ENCODE results near the gene LIN28B.

The LIN28B gene

DNA sequence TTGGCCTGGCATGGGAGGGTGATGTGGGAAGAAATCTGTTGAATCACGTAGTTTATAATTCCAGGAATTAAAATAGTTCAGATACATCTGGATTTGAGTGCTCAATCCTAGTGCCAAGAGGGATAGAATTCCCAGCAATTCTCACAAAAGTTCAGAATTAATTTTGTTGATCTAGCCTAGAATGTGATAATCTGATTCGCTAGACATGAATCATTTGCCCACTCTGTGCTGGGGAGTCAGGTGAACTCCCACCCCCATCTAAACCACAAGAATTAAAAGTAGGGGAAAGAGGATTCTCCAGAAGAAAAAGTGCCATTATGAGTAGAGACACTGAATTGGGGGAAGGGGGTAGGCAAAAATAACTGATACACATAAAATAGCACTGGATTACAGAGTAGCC lies 85.0 kb downstream of the LIN28B start:
- Mint-ChIP-seq H3K36me3 (ENCODE audit: insufficient read depth) (no peaks in the 10 kb centered on the region), H3K27ac (no peak overlapping the region), H3K9me3 (no peaks in the 10 kb centered on the region), H3K4me1 (ENCODE audit: low read depth in 2 of 2) (no peaks in the 10 kb centered on the region), H3K4me3 (no peak overlapping the region), H3K27me3 (peaks cover 21 to 30% of the 10 kb centered on the region in 2 donors)
- DNase-seq, result no peak
- no peak for ATAC-seq (replicated peaks)

DNA sequence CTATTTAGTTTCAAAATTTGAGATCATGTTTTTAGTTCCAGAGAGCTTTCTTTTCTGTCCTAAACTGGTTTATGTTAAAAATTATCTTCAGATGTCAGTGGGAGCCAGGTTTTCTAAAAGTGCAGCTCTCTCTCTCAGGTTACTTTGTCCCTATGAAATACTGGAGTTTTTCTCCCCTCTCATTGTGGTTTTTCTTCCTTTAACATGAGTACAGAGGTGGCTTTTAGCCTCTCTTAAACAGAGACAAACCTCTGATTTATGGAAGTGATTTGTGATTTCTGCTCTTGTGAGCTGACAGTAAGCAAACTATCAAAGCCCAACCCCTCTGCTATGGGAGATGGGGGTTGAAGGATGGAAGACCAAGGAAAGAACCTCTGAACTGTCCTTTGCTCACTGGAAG lies 85.7 kb downstream of the LIN28B start:
- no peak overlapping the region for H3K4me3 Mint-ChIP-seq
- H3K27ac Mint-ChIP-seq, result no peak overlapping the region
- ATAC-seq (replicated peaks) (no peak), DNase-seq (no peak)
- H3K4me1 Mint-ChIP-seq (ENCODE audit: low read depth in 2 of 2), result no peaks in the 10 kb centered on the region
- no peaks in the 10 kb centered on the region for H3K9me3 Mint-ChIP-seq
- H3K27me3 Mint-ChIP-seq, result peaks cover 21 to 27% of the 10 kb centered on the region in 2 donors
- H3K36me3 Mint-ChIP-seq (ENCODE audit: insufficient read depth), result no peaks in the 10 kb centered on the region

- Mint-ChIP-seq H3K27ac (no peak overlapping the region), H3K4me1 (ENCODE audit: low read depth in 2 of 2) (no peaks in the 10 kb centered on the region), H3K9me3 (no peaks in the 10 kb centered on the region), H3K27me3 (peaks cover 24 to 30% of the 10 kb centered on the region in 2 donors), H3K36me3 (ENCODE audit: insufficient read depth) (no peaks in the 10 kb centered on the region), H3K4me3 (no peak overlapping the region)
- ATAC-seq (replicated peaks) (no peak), DNase-seq (no peak)
Observed at GRCh38 chr6:105043979-105044378, 87.1 kb downstream of the LIN28B start.

DNA sequence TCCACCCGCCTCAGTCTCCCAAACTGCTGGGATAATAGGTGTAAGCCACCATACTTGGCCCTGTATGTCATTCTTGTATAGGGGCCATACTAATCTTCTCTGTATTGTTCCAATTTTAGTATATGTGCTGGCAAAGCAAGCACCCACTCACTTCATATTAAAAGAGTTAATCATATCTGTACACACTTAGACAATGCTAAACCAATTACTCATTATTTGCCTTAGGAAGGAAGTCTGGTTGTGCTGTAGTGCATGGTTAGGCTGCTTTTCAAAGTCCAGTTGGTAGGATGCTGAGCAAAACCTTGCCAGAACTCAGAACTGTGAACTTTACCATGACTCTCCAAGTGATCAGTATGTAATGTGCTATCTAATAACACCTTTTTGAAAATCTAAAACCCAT lies 88.6 kb downstream of the LIN28B start:
- no peak for DNase-seq
- H3K27ac Mint-ChIP-seq, result no peak overlapping the region
- no peak for ATAC-seq (replicated peaks)
- no peaks in the 10 kb centered on the region for H3K36me3 Mint-ChIP-seq (ENCODE audit: insufficient read depth)
- no peaks in the 10 kb centered on the region for H3K9me3 Mint-ChIP-seq
- no peak overlapping the region for H3K4me3 Mint-ChIP-seq
- peaks cover 32 to 34% of the 10 kb centered on the region in 2 donors for H3K27me3 Mint-ChIP-seq
- no peaks in the 10 kb centered on the region for H3K4me1 Mint-ChIP-seq (ENCODE audit: low read depth in 2 of 2)

DNA sequence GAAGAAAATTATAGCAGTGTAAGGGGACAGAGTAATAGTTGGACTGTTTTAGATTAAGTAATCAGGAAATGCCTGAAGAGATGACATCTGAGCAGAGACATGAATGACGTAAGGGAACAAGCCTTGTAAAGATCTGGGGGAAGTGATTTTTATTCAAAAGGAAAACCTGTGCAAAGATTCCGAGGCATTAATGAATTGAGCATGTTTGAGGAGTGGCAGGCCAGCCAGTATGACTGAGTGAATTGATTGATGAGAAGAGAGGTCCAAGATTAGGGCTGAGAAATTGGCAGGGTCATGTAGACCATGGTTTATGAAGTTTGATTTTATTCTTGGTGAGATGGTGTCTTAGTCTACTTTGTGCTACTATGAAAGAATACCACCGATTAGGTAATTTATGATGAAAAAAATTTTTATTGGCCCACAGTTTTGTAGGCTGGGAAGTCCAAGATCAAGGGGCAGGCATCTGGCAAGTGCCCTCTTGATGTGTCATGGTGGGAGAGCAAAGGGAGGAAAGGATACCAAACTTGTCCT lies 95.1 kb downstream of the LIN28B start:
- Mint-ChIP-seq H3K4me1 (ENCODE audit: low read depth in 2 of 2) (no peaks in the 10 kb centered on the region), H3K36me3 (ENCODE audit: insufficient read depth) (no peaks in the 10 kb centered on the region), H3K27ac (no peak overlapping the region), H3K27me3 (peaks cover 38 to 40% of the 10 kb centered on the region in 2 donors), H3K4me3 (no peak overlapping the region), H3K9me3 (no peaks in the 10 kb centered on the region)
- ATAC-seq (replicated peaks) (no peak), DNase-seq (no peak)

DNA sequence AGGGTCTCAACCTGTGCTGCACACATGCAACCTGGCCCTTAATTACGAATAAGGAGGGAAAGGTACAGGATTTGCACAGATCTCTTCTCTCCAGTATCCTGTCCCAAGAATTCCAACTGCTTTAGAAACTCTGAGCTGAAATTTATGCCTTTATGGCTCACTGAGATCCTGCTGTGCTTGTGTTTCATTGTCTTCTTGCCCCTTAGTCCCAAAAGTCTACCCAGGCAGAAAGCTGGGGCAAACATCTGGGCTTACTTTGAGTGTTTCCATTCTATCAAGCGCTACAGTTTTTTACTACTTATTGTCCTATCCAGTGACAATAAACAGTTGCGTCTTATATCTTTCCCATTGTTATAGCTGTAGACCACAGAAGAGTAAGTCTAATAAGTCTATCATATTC lies 99.7 kb downstream of the LIN28B start:
- Mint-ChIP-seq H3K9me3 (no peaks in the 10 kb centered on the region), H3K4me1 (ENCODE audit: low read depth in 2 of 2) (no peaks in the 10 kb centered on the region), H3K27ac (no peak overlapping the region), H3K4me3 (no peak overlapping the region), H3K36me3 (ENCODE audit: insufficient read depth) (no peaks in the 10 kb centered on the region), H3K27me3 (peaks cover 34 to 50% of the 10 kb centered on the region in 2 donors)
- DNase-seq, result no peak
- ATAC-seq (replicated peaks), result no peak

DNA sequence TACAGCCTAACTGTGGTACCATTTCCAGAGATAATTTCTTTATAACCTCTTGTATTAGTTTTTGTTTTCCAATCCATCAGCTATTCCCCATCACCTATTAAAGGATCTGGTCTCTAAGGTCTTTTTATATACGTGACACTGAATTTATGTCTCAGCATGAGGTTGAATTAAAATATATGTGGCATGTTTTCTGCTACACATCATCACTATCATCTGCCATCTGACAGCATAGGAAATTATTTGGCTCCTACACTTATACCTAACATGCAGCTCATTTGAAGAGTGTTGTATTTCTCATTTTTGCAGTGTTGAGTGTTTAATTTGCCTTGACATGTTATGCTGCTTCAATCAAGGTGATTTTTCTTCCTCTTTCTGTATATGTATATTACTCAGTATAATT lies 100.3 kb downstream of the LIN28B start:
- Mint-ChIP-seq H3K27ac (no peak overlapping the region), H3K9me3 (no peaks in the 10 kb centered on the region), H3K4me3 (no peak overlapping the region), H3K4me1 (ENCODE audit: low read depth in 2 of 2) (no peaks in the 10 kb centered on the region), H3K36me3 (ENCODE audit: insufficient read depth) (no peaks in the 10 kb centered on the region), H3K27me3 (peaks cover 34 to 54% of the 10 kb centered on the region in 2 donors)
- no peak for ATAC-seq (replicated peaks)
- no peak for DNase-seq

- peaks cover 34 to 59% of the 10 kb centered on the region in 2 donors for H3K27me3 Mint-ChIP-seq
- ATAC-seq (replicated peaks), result no peak
- no peak overlapping the region for H3K4me3 Mint-ChIP-seq
- DNase-seq, result no peak
- no peak overlapping the region for H3K27ac Mint-ChIP-seq
- no peaks in the 10 kb centered on the region for H3K4me1 Mint-ChIP-seq (ENCODE audit: low read depth in 2 of 2)
- H3K36me3 Mint-ChIP-seq (ENCODE audit: insufficient read depth), result no peaks in the 10 kb centered on the region
- no peaks in the 10 kb centered on the region for H3K9me3 Mint-ChIP-seq
Observed at GRCh38 chr6:105058316-105058715, 101.4 kb downstream of the LIN28B start.

DNA sequence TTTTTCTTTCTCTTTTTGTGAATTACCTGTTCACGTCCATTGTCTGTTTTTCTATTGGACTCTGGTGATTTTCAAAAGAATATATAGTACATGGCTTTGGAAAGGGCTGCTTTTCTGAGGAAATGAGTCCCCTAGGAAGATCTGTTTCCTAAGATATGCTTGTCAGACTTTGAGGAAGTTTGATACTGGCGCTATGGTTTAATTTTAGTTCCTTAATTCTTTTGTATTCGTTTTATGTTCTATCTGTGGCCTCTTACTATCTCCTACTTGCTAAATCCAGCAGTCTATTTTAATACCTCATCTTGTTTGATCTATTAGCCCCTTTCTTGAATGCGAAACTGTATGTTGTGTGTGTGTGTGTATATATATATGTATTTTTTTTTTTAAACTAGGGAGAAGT lies 101.9 kb downstream of the LIN28B start:
- Mint-ChIP-seq H3K4me3 (no peak overlapping the region), H3K27ac (no peak overlapping the region), H3K27me3 (peaks cover 35 to 60% of the 10 kb centered on the region in 2 donors), H3K9me3 (no peaks in the 10 kb centered on the region), H3K36me3 (ENCODE audit: insufficient read depth) (no peaks in the 10 kb centered on the region), H3K4me1 (ENCODE audit: low read depth in 2 of 2) (no peaks in the 10 kb centered on the region)
- ATAC-seq (replicated peaks) (no peak), DNase-seq (no peak)

DNA sequence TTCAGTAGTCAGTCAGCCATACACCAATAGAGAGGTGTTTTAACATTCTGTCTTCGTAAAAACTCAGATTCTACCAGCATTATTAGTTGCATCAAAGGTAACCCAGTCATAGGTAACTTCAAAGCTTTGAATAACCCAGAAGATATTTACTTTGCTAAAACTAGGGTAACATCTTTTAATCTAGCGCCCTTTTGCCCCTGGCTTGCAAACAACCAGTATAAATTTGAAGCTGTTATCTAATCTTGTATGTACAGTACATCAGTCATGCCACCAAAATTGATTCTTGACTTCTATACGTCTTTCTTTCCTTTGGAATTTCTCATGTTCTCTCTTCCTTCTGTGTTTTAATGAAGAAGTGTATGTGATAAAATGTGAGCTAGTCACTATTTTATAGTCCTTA lies 109.3 kb downstream of the LIN28B start:
- no peak for DNase-seq
- H3K36me3 Mint-ChIP-seq (ENCODE audit: insufficient read depth), result no peaks in the 10 kb centered on the region
- no peak overlapping the region for H3K27ac Mint-ChIP-seq
- ATAC-seq (replicated peaks), result no peak
- H3K4me1 Mint-ChIP-seq (ENCODE audit: low read depth in 2 of 2), result no peaks in the 10 kb centered on the region
- H3K27me3 Mint-ChIP-seq, result peaks cover 51 to 63% of the 10 kb centered on the region in 2 donors
- H3K4me3 Mint-ChIP-seq, result no peak overlapping the region
- no peaks in the 10 kb centered on the region for H3K9me3 Mint-ChIP-seq

- H3K27me3 Mint-ChIP-seq, result peaks cover 50 to 63% of the 10 kb centered on the region in 2 donors
Observed at GRCh38 chr6:105066836-105067235, 109.9 kb downstream of the LIN28B start.

GRCh38 chr6:105067329-105067728 lies 110.4 kb downstream of the LIN28B start:
- no peaks in the 10 kb centered on the region for H3K9me3 Mint-ChIP-seq

More at GRCh38 chr6:105066836-105067235, 109.9 kb downstream of the LIN28B start:
- H3K4me1 Mint-ChIP-seq (ENCODE audit: low read depth in 2 of 2), result no peaks in the 10 kb centered on the region
- DNase-seq, result no peak
- H3K27ac Mint-ChIP-seq, result no peak overlapping the region
- H3K36me3 Mint-ChIP-seq (ENCODE audit: insufficient read depth), result no peaks in the 10 kb centered on the region
- H3K9me3 Mint-ChIP-seq, result no peaks in the 10 kb centered on the region
- H3K4me3 Mint-ChIP-seq, result no peak overlapping the region
- ATAC-seq (replicated peaks), result no peak

DNA sequence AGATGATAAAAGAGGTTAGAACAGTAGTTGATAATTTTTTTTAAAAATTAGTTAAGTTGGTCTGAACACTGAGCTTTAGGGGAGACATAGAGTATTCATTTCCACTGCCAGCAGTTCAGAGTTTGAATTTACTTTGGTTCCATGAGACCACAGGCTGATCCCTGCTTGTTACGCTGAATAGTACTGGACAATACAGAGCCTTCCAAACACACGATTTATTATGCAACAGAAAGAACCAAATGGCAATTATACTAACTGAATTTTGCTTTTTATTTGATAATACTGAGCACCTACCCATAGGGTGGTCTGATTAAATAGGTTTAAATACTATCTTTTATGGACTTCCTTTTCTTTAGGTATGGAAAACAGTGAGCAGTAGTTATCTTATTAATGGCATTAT lies 111.5 kb downstream of the LIN28B start:
- no peak overlapping the region for H3K4me3 Mint-ChIP-seq
- ATAC-seq (replicated peaks) (no peak), DNase-seq (no peak)
- peaks cover 40 to 63% of the 10 kb centered on the region in 2 donors for H3K27me3 Mint-ChIP-seq
- H3K4me1 Mint-ChIP-seq (ENCODE audit: low read depth in 2 of 2), result no peaks in the 10 kb centered on the region
- H3K36me3 Mint-ChIP-seq (ENCODE audit: insufficient read depth), result no peaks in the 10 kb centered on the region
- no peaks in the 10 kb centered on the region for H3K9me3 Mint-ChIP-seq
- no peak overlapping the region for H3K27ac Mint-ChIP-seq

More at GRCh38 chr6:105067329-105067728, 110.4 kb downstream of the LIN28B start:
- Mint-ChIP-seq H3K27me3 (peaks cover 45 to 63% of the 10 kb centered on the region in 2 donors), H3K4me3 (no peak overlapping the region), H3K36me3 (ENCODE audit: insufficient read depth) (no peaks in the 10 kb centered on the region), H3K4me1 (ENCODE audit: low read depth in 2 of 2) (no peaks in the 10 kb centered on the region), H3K27ac (no peak overlapping the region)
- DNase-seq (no peak), ATAC-seq (replicated peaks) (no peak)

DNA sequence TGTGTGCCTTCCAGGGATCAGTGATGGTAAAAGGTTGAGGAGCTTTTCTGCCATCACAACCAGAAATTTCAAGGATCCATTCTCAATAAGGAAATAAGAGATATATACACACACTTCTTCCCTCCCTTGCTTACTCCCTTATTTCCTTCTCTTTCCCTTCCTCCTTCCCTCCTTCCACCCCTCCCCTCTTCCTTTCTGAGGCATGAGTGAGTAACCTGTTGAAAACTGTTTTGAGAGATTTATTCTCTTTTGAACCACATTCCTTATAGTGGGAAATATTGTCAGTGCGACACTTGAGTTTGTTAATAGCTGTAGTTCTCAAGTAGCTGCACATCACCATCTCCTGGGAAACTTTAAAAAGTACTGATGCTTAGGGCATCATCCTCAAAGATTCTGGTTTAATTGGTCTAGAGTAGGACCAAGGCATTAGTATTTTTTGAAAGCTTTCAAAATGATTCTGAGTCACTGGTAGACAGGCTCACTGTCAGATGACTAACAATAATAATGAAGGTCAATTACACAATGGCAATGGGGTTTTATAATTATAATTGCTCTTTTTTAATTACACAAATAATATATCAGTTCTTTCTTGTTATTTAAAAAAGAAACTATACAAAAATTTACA lies 113.0 kb downstream of the LIN28B start:
- Mint-ChIP-seq H3K4me3 (no peak overlapping the region), H3K27ac (no peak overlapping the region), H3K27me3 (peaks cover 40 to 51% of the 10 kb centered on the region in 2 donors), H3K4me1 (ENCODE audit: low read depth in 2 of 2) (no peaks in the 10 kb centered on the region), H3K36me3 (ENCODE audit: insufficient read depth) (no peaks in the 10 kb centered on the region), H3K9me3 (no peaks in the 10 kb centered on the region)
- DNase-seq (no peak), ATAC-seq (replicated peaks) (no peak)
